HG03575 (cell line): ENCODE measurements around the gene PCNA.
"Not testable (repeated sequence)": the region's sequence is repeated elsewhere in the genome, so short reads cannot be mapped to it uniquely, and the experiment has no call there.

Experiments
- ATAC-seq: cut with Tn5 transposase; IDR thresholded peaks from one replicate; pipeline ENCODE4 v1.9.1; 2021; ENCODE audit not compliant: unreplicated experiment, insufficient number of reproducible peaks, low FRiP score; ENCODE audit errors: extremely low read depth

Gene PCNA

GRCh38 chr20:5072756-5073659 is 46.8 kb downstream of the PCNA start:
- no peak for ATAC-seq

GRCh38 chr20:5071942-5072341 is 47.8 kb downstream of the PCNA start:
- ATAC-seq, result not testable (repeated sequence)

GRCh38 chr20:5070570-5070969 is 49.2 kb downstream of the PCNA start:
- ATAC-seq, result no peak

- no peak for ATAC-seq
These were observed 49.7 kb downstream of the PCNA start for GRCh38 chr20:5070081-5070480.

- no peak for ATAC-seq
These were observed 50.5 kb downstream of the PCNA start for GRCh38 chr20:5069141-5069806.

GRCh38 chr20:5067877-5068645 is 51.7 kb downstream of the PCNA start:
- no peak for ATAC-seq

GRCh38 chr20:5065879-5066383 is 53.8 kb downstream of the PCNA start:
- no peak for ATAC-seq

GRCh38 chr20:5065166-5065878 is 54.4 kb downstream of the PCNA start:
- ATAC-seq, result no peak
